ENCODE results near the gene DMXL1. TPM values are rescaled to one million over a fixed set of nuclear protein-coding genes. Genes with fewer than 3 reads are reported as not detected.

Gene DMXL1
- total and polyA plus RNA-seq, 4 donors = 4.3 to 38.1 (median 25.1) TPM

GRCh38 chr5:119082691-119083090 is 11.8 kb downstream of the DMXL1 start:
- TF ChIP-seq TAF1 (conservative IDR thresholded peaks at IDR 0.05) (no peak), RAD21 (IDR thresholded peaks at IDR 0.05) (no peak), MAX (IDR thresholded peaks at IDR 0.05) (no peak)
- Histone ChIP-seq H3K9ac (ENCODE audit: low read depth in 1 of 2, low read length in 2 of 2) (no peak overlapping the region), H3K4me3 (ENCODE audit: low read depth in 1 of 3, low read length in 3 of 3) (no peak overlapping the region), H3K4me1 (ENCODE audit: control insufficient read depth in 4 of 4, insufficient read depth in 4 of 4, low read length in 3 of 4) (peaks cover 0 to 9% (median 2%) of the 10 kb centered on the region in 4 donors), H3K27me3 (ENCODE audit: control insufficient read depth in 4 of 4, insufficient read depth in 4 of 4, low read length in 3 of 4) (no peaks in the 10 kb centered on the region), H3K27ac (ENCODE audit: low read depth in 1 of 2, low read length in 2 of 2) (no peak overlapping the region), H3K9me3 (ENCODE audit: control insufficient read depth in 4 of 4, low read length in 3 of 4) (no peaks in the 10 kb centered on the region), H3K36me3 (ENCODE audit: control insufficient read depth in 4 of 4, insufficient read depth in 3 of 4, low read depth in 1 of 4, low read length in 3 of 4) (peaks cover 0 to 2% (median 0%) of the 10 kb centered on the region in 4 donors)
- 88% methylated on average over 3 of the region's 3 CpGs for whole genome bisulfite sequencing
- no peak for DNase-seq (ENCODE audit: low spot score)

GRCh38 chr5:119083679-119084078 is 12.8 kb downstream of the DMXL1 start:
- no peaks in the 10 kb centered on the region for H3K27me3 ChIP-seq (ENCODE audit: control insufficient read depth in 4 of 4, insufficient read depth in 4 of 4, low read length in 3 of 4)
- TF ChIP-seq ATF3 (IDR thresholded peaks at IDR 0.05) = no peak
- no peak for TF ChIP-seq HNF4G (IDR thresholded peaks at IDR 0.05)
- TF ChIP-seq MAX (IDR thresholded peaks at IDR 0.05) = no peak
- TF ChIP-seq HNF4A (conservative IDR thresholded peaks at IDR 0.05) = no peak
- no peak for TF ChIP-seq FOXA1 (IDR thresholded peaks at IDR 0.05)
- H3K36me3 ChIP-seq (ENCODE audit: control insufficient read depth in 4 of 4, insufficient read depth in 3 of 4, low read depth in 1 of 4, low read length in 3 of 4) = peaks cover 0 to 2% (median 0%) of the 10 kb centered on the region in 4 donors
- H3K4me3 ChIP-seq (ENCODE audit: low read depth in 1 of 3, low read length in 3 of 3) = no peak overlapping the region
- peaks cover 0 to 9% (median 2%) of the 10 kb centered on the region in 4 donors for H3K4me1 ChIP-seq (ENCODE audit: control insufficient read depth in 4 of 4, insufficient read depth in 4 of 4, low read length in 3 of 4)
- DNase-seq (ENCODE audit: low spot score) = no peak
- 96% methylated on average over 3 of the region's 3 CpGs for WGBS
- no peaks in the 10 kb centered on the region for H3K9me3 ChIP-seq (ENCODE audit: control insufficient read depth in 4 of 4, low read length in 3 of 4)
- no peak overlapping the region for H3K27ac ChIP-seq (ENCODE audit: low read depth in 1 of 2, low read length in 2 of 2)
- H3K9ac ChIP-seq (ENCODE audit: low read depth in 1 of 2, low read length in 2 of 2) = no peak overlapping the region

- Histone ChIP-seq H3K9me3 (ENCODE audit: control insufficient read depth in 4 of 4, low read length in 3 of 4) (no peaks in the 10 kb centered on the region), H3K4me1 (ENCODE audit: control insufficient read depth in 4 of 4, insufficient read depth in 4 of 4, low read length in 3 of 4) (no peaks in the 10 kb centered on the region), H3K27me3 (ENCODE audit: control insufficient read depth in 4 of 4, insufficient read depth in 4 of 4, low read length in 3 of 4) (no peaks in the 10 kb centered on the region), H3K27ac (ENCODE audit: low read depth in 1 of 2, low read length in 2 of 2) (no peak overlapping the region), H3K36me3 (ENCODE audit: control insufficient read depth in 4 of 4, insufficient read depth in 3 of 4, low read depth in 1 of 4, low read length in 3 of 4) (no peaks in the 10 kb centered on the region), H3K9ac (ENCODE audit: low read depth in 1 of 2, low read length in 2 of 2) (no peak overlapping the region), H3K4me3 (ENCODE audit: low read depth in 1 of 3, low read length in 3 of 3) (no peak overlapping the region)
- TF ChIP-seq FOXA2 (IDR thresholded peaks at IDR 0.05) (no peak), ATF3 (IDR thresholded peaks at IDR 0.05) (no peak)
- 61% methylated on average over 2 of the region's 2 CpGs for WGBS
- no peak for DNase-seq (ENCODE audit: low spot score)
Measured at GRCh38 chr5:119088438-119088837, 17.6 kb downstream of the DMXL1 start.

- Histone ChIP-seq H3K4me3 (ENCODE audit: low read depth in 1 of 3, low read length in 3 of 3) (no peak overlapping the region), H3K9me3 (ENCODE audit: control insufficient read depth in 4 of 4, low read length in 3 of 4) (no peaks in the 10 kb centered on the region), H3K9ac (ENCODE audit: low read depth in 1 of 2, low read length in 2 of 2) (no peak overlapping the region), H3K36me3 (ENCODE audit: control insufficient read depth in 4 of 4, insufficient read depth in 3 of 4, low read depth in 1 of 4, low read length in 3 of 4) (peaks cover 0 to 8% (median 4%) of the 10 kb centered on the region in 4 donors), H3K4me1 (ENCODE audit: control insufficient read depth in 4 of 4, insufficient read depth in 4 of 4, low read length in 3 of 4) (no peaks in the 10 kb centered on the region), H3K27ac (ENCODE audit: low read depth in 1 of 2, low read length in 2 of 2) (no peak overlapping the region), H3K27me3 (ENCODE audit: control insufficient read depth in 4 of 4, insufficient read depth in 4 of 4, low read length in 3 of 4) (no peaks in the 10 kb centered on the region)
- TF ChIP-seq EGR1 (IDR thresholded peaks at IDR 0.05; ENCODE audit: low read depth in 2 of 2) (no peak), GABPA (IDR thresholded peaks at IDR 0.05 in 1 of 2, conservative IDR thresholded peaks at IDR 0.05 in 1 of 2) (no peak), RXRA (IDR thresholded peaks at IDR 0.05) (no peak)
- no peak for DNase-seq (ENCODE audit: low spot score)
Measured at GRCh38 chr5:119095611-119096010, 24.7 kb downstream of the DMXL1 start.

Data from liver (tissue), 9 donors.